ENCODE data around the gene DAAM1. TPM values are rescaled to one million over a fixed set of nuclear protein-coding genes. Genes with fewer than 3 reads are reported as not detected.

Gene DAAM1
- total RNA-seq, 1 experiment from 2014 or later = 13.3 TPM

DNA sequence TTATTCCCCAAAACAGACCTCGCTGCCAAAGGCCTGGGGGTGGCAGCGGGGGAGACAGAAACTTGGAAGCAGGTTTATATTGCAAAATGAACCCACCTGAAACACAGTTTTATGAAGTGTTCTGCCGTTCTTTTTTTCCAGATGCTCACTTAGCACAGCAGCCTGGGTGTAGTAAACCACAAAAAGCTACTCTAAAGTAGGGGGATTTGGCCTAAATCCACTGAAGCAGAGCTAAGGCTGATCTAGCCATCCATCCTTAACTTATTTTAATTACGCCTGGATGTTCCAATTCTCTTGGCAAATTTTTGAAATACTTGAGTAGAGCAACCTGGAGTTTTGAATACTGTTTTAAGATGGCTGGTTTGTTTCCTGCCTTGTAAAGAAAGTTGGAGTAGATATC lies 155.5 kb downstream of the DAAM1 start:
- no TSS peak for BruUV-seq (replicated peaks)
- ChIA-PET CTCF (no interaction called here), POLR2A (no interaction called here)
- DNase-seq (ENCODE audit: low read depth, low spot score) = no peak
- Histone ChIP-seq H3K9me3 (ENCODE audit: control insufficient read depth, insufficient read depth, low read depth, low read length) (no peaks in the 10 kb centered on the region), H3K27me3 (ENCODE audit: control insufficient read depth, insufficient read depth, low read length) (no peaks in the 10 kb centered on the region), H3K4me3 (ENCODE audit: low read depth in 2 of 2, low read length in 2 of 2) (no peak overlapping the region), H3K4me1 (ENCODE audit: control insufficient read depth, insufficient read depth, low read length) (no peaks in the 10 kb centered on the region), H3K36me3 (ENCODE audit: control insufficient read depth, insufficient read depth, low read length) (no peaks in the 10 kb centered on the region), H3K27ac (ENCODE audit: low read length) (no peak overlapping the region)
- in situ Hi-C loops (cut with HindIII; ENCODE audit: low pct_unique_long_range_greater_than_20kb, low sequenced_read_pairs) = no loop called here
- TF ChIP-seq, protein P1, sequence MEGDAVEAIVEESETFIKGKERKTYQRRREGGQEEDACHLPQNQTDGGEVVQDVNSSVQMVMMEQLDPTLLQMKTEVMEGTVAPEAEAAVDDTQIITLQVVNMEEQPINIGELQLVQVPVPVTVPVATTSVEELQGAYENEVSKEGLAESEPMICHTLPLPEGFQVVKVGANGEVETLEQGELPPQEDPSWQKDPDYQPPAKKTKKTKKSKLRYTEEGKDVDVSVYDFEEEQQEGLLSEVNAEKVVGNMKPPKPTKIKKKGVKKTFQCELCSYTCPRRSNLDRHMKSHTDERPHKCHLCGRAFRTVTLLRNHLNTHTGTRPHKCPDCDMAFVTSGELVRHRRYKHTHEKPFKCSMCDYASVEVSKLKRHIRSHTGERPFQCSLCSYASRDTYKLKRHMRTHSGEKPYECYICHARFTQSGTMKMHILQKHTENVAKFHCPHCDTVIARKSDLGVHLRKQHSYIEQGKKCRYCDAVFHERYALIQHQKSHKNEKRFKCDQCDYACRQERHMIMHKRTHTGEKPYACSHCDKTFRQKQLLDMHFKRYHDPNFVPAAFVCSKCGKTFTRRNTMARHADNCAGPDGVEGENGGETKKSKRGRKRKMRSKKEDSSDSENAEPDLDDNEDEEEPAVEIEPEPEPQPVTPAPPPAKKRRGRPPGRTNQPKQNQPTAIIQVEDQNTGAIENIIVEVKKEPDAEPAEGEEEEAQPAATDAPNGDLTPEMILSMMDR (IDR thresholded peaks at IDR 0.05) = no peak
- no peak for TF ChIP-seq SIN3A (IDR thresholded peaks at IDR 0.05; ENCODE audit: borderline replicate concordance, insufficient read depth, low read depth, low read length)
- TF ChIP-seq POLR2AphosphoS5 (IDR thresholded peaks at IDR 0.05; ENCODE audit: low read depth, low read length) = no peak
- TF ChIP-seq, protein P2, sequence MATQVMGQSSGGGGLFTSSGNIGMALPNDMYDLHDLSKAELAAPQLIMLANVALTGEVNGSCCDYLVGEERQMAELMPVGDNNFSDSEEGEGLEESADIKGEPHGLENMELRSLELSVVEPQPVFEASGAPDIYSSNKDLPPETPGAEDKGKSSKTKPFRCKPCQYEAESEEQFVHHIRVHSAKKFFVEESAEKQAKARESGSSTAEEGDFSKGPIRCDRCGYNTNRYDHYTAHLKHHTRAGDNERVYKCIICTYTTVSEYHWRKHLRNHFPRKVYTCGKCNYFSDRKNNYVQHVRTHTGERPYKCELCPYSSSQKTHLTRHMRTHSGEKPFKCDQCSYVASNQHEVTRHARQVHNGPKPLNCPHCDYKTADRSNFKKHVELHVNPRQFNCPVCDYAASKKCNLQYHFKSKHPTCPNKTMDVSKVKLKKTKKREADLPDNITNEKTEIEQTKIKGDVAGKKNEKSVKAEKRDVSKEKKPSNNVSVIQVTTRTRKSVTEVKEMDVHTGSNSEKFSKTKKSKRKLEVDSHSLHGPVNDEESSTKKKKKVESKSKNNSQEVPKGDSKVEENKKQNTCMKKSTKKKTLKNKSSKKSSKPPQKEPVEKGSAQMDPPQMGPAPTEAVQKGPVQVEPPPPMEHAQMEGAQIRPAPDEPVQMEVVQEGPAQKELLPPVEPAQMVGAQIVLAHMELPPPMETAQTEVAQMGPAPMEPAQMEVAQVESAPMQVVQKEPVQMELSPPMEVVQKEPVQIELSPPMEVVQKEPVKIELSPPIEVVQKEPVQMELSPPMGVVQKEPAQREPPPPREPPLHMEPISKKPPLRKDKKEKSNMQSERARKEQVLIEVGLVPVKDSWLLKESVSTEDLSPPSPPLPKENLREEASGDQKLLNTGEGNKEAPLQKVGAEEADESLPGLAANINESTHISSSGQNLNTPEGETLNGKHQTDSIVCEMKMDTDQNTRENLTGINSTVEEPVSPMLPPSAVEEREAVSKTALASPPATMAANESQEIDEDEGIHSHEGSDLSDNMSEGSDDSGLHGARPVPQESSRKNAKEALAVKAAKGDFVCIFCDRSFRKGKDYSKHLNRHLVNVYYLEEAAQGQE (IDR thresholded peaks at IDR 0.05; ENCODE audit: insufficient read depth in 1 of 2, low read depth in 2 of 2, low read length in 1 of 2) = no peak
- TF ChIP-seq TCF7L2 (IDR thresholded peaks at IDR 0.05; ENCODE audit: low read depth, low read length) = no peak
- no peak for ATAC-seq
- intact Hi-C loops (cut with micrococcal nuclease; ENCODE audit: unreplicated experiment) = no loop called here

DNA sequence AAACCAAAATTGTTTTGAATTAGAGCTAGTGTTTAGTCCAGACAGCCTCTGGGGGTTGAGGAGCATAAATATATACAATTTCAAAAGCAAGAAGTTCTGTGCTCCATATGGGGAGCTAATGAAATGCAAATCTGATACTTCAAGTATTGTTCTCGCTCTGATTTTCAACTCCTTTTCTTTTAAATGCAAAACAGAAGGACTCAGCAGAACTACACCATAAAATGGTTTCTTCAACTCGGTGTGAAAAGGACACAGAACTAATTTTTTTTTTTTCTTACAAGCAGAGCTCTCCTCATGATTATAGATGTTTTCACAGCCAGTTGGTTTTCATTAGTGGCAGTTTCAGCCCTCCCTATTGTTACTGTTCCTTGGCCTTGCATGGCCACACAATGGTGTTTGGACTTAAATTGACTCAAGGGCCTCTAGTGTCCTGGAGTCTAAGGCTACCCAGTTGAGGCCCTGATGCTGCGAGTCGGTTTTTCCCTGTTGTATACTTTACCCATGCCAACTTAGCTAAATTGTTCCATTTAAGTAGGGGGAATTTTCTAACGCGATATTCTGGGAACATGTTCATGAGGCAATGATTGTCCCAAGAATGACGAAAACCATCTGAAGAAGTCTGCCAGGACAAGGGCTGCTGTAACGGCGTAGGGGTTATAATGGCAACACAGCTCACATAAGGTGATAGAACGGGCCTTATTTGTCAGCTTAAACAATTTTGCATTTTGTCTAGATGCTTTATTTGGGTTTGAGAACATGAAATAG lies 156.4 kb downstream of the DAAM1 start:
- ATAC-seq (no peak), DNase-seq (ENCODE audit: low read depth, low spot score) (no peak)
- Histone ChIP-seq H3K36me3 (ENCODE audit: control insufficient read depth, insufficient read depth, low read length) (no peaks in the 10 kb centered on the region), H3K27me3 (ENCODE audit: control insufficient read depth, insufficient read depth, low read length) (no peaks in the 10 kb centered on the region), H3K4me3 (ENCODE audit: low read depth in 2 of 2, low read length in 2 of 2) (no peak overlapping the region), H3K4me1 (ENCODE audit: control insufficient read depth, insufficient read depth, low read length) (no peaks in the 10 kb centered on the region), H3K27ac (ENCODE audit: low read length) (no peak overlapping the region), H3K9me3 (ENCODE audit: control insufficient read depth, insufficient read depth, low read depth, low read length) (no peaks in the 10 kb centered on the region)
- TF ChIP-seq, protein P2 (IDR thresholded peaks at IDR 0.05; ENCODE audit: insufficient read depth in 1 of 2, low read depth in 2 of 2, low read length in 1 of 2) = no peak
- TF ChIP-seq, protein P1 (IDR thresholded peaks at IDR 0.05) = no peak
- TF ChIP-seq TCF7L2 (IDR thresholded peaks at IDR 0.05; ENCODE audit: low read depth, low read length) (no peak), POLR2AphosphoS5 (IDR thresholded peaks at IDR 0.05; ENCODE audit: low read depth, low read length) (no peak), SIN3A (IDR thresholded peaks at IDR 0.05; ENCODE audit: borderline replicate concordance, insufficient read depth, low read depth, low read length) (no peak)
- in situ Hi-C loops (cut with HindIII; ENCODE audit: low pct_unique_long_range_greater_than_20kb, low sequenced_read_pairs) (no loop called here), intact Hi-C loops (cut with micrococcal nuclease; ENCODE audit: unreplicated experiment) (no loop called here)
- ChIA-PET POLR2A (interaction anchor here (0.6 kb wide), 1 partner anchor 101 kb away, joined by 4 read pairs; no protein-coding TSS in a partner anchor), CTCF (no interaction called here)
- no TSS peak for BruUV-seq (replicated peaks)

Measured in Panc1 (cell line).